Endothelial cell of umbilical vein (primary cell): ENCODE data around the gene FBLN2. TPM values are rescaled to one million over a fixed set of nuclear protein-coding genes. Genes with fewer than 3 reads are reported as not detected.

Experiments
- BruUV-seq: library from RNA; stranded (reverse); fragments of 400-500 nt; replicated peaks from 2 replicates; lab custom pipeline; 2021; lab: Mats Ljungman, UMichigan
- CTCF ChIA-PET: fragments of 300-600, 350-600 bp; sonication (Branson Sonifier 250); formaldehyde crosslinking; loops from one replicate; lab custom pipeline; 2021; ENCODE audit warnings: antibody characterized with exemption, inconsistent platforms; lab: Charles Lee
- POLR2A ChIA-PET: fragments of 300-600, 350-600 bp; sonication (Branson Sonifier 250); formaldehyde crosslinking; loops from one replicate; lab custom pipeline; 2021; ENCODE audit warnings: antibody characterized with exemption, inconsistent platforms; lab: Charles Lee
- DNase-seq: peaks from one replicate; pipeline ENCODE4 v3.0.0-alpha.2; 2011; ENCODE audit warnings: low read depth, low spot score
- FAIRE-seq: peaks from 2 replicates; lab custom pipeline; 2011; peaks lifted over from hg19 to GRCh38; lab: Jason Lieb, UNC
- H2AFZ ChIP-seq: 2 replicates; pipeline ENCODE4 v1.6.0; 2012; ENCODE audit warnings: low read depth, low read length, control low read depth, inconsistent platforms
- H3K27ac ChIP-seq: 2 replicates; pipeline ENCODE4 v1.5.1; 2011; ENCODE audit warnings: low read depth, mild to moderate bottlenecking, control low read depth, low read length, moderate library complexity; ENCODE audit not compliant: insufficient read depth
- H3K27me3 ChIP-seq, 2 experiments: 2 replicates each; pipeline versions ENCODE4 v1.6.0 to v1.6.1; 2011; ENCODE audit warnings: low read length in 2 of 2, mixed read lengths in 1 of 2; ENCODE audit not compliant: control insufficient read depth in 2 of 2, insufficient read depth in 2 of 2
- H3K36me3 ChIP-seq, 2 experiments: 2 replicates in 1 of 2; 3 replicates in 1 of 2; pipeline ENCODE4 v1.5.1; 2011; ENCODE audit warnings: low read length in 2 of 2, mild to moderate bottlenecking in 1 of 2, moderate library complexity in 1 of 2; ENCODE audit not compliant: control insufficient read depth in 2 of 2, insufficient read depth in 2 of 2; ENCODE audit errors: extremely low read depth in 1 of 2
- H3K4me1 ChIP-seq: 3 replicates; pipeline ENCODE4 v1.5.1; 2011; ENCODE audit warnings: mild to moderate bottlenecking, low read length; ENCODE audit not compliant: control insufficient read depth, insufficient read depth; ENCODE audit errors: extremely low read depth
- H3K4me2 ChIP-seq: 2 replicates; pipeline ENCODE4 v1.6.1; 2011; ENCODE audit warnings: low read length, control low read depth, mixed read lengths; ENCODE audit not compliant: insufficient read depth
- H3K4me3 ChIP-seq, 3 experiments: fragments of 200-600 bp in 1 of 3; sonication (generic), shearing (Covaris generic) in 1 of 3; replicated peaks in 1 of 3; 2 replicates each; pipeline ENCODE4 v1.5.1; 2011 to 2016; ENCODE audit warnings: control low read depth in 3 of 3, low read length in 3 of 3, mild to moderate bottlenecking in 2 of 3, inconsistent platforms in 1 of 3, low read depth in 1 of 3, moderate library complexity in 1 of 3; ENCODE audit not compliant: insufficient read depth in 1 of 3
- H3K79me2 ChIP-seq: 2 replicates; pipeline ENCODE4 v1.6.0; 2012; ENCODE audit warnings: low read length, inconsistent platforms; ENCODE audit not compliant: control insufficient read depth, insufficient read depth
- H3K9ac ChIP-seq: replicated peaks from 2 replicates; pipeline ENCODE3; 2011; ENCODE audit warnings: low read length, control low read depth; ENCODE audit not compliant: insufficient read depth; ENCODE audit errors: extremely low read depth
- H3K9me1 ChIP-seq: replicated peaks from 3 replicates; pipeline ENCODE4 v1.6.0; 2011; ENCODE audit warnings: mild to moderate bottlenecking, low read length; ENCODE audit not compliant: control insufficient read depth, insufficient read depth; ENCODE audit errors: extremely low read depth
- H3K9me3 ChIP-seq: replicated peaks from 2 replicates; pipeline ENCODE4 v1.5.1; 2012; ENCODE audit warnings: low read length, inconsistent platforms; ENCODE audit not compliant: control insufficient read depth, insufficient read depth
- H4K20me1 ChIP-seq: replicated peaks from 2 replicates; pipeline ENCODE3; 2011; ENCODE audit warnings: mild to moderate bottlenecking, low read length; ENCODE audit not compliant: control insufficient read depth, insufficient read depth; ENCODE audit errors: extremely low read depth
- CTCF ChIP-seq, 2 donors: IDR thresholded peaks; 1 replicate in 1 of 2; 2 replicates in 1 of 2; pipeline ENCODE4 v1.5.1; 2011; ENCODE audit warnings: low read length in 2 of 2, mild to moderate bottlenecking in 2 of 2, moderate library complexity in 2 of 2, control low read depth in 1 of 2, inconsistent platforms in 1 of 2, low read depth in 1 of 2; ENCODE audit not compliant: insufficient read depth in 1 of 2; ENCODE audit errors: extremely low read depth in 1 of 2
- EZH2 ChIP-seq: IDR thresholded peaks from 2 replicates; pipeline ENCODE4 v1.6.1; 2012; ENCODE audit warnings: borderline replicate concordance, low read depth, mild to moderate bottlenecking, moderate library complexity, low read length, inconsistent platforms; ENCODE audit not compliant: severe bottlenecking
- FOS ChIP-seq: IDR thresholded peaks from 2 replicates; pipeline ENCODE4 v1.6.1; 2011; ENCODE audit warnings: mild to moderate bottlenecking, low read length, moderate library complexity, borderline replicate concordance; ENCODE audit not compliant: insufficient read depth
- GATA2 ChIP-seq: IDR thresholded peaks from 2 replicates; pipeline ENCODE4 v1.7.0; 2011; ENCODE audit warnings: low read depth, mild to moderate bottlenecking, moderate library complexity, mixed read lengths, low read length; ENCODE audit not compliant: insufficient read length, insufficient read depth
- JUN ChIP-seq: IDR thresholded peaks from 2 replicates; pipeline ENCODE4 v1.6.1; 2011; ENCODE audit warnings: borderline replicate concordance, low read depth; ENCODE audit not compliant: insufficient read length, insufficient read depth
- MAX ChIP-seq: IDR thresholded peaks from 2 replicates; pipeline ENCODE4 v1.6.1; 2011; ENCODE audit not compliant: insufficient read depth, insufficient read length
- MYC ChIP-seq: IDR thresholded peaks from one replicate; pipeline ENCODE4 v1.6.1; 2011; ENCODE audit warnings: mild to moderate bottlenecking, low read depth, low read length
- POLR2A ChIP-seq: IDR thresholded peaks from 2 replicates; pipeline ENCODE4 v1.6.1; 2012; ENCODE audit warnings: low read depth, mild to moderate bottlenecking, control low read depth, low read length
- POLR2AphosphoS5 ChIP-seq: IDR thresholded peaks from 2 replicates; pipeline ENCODE4 v1.6.1; 2012; ENCODE audit warnings: low read depth, mild to moderate bottlenecking, control low read depth, low read length, moderate library complexity; ENCODE audit not compliant: insufficient read depth
- dilution Hi-C: fragments of 300-500 bp; cut with MboI; formaldehyde crosslinking; loops from one replicate; pipeline ENCODE4 v1.15.0; 2019; ENCODE audit warnings: low sequenced_read_pairs; ENCODE audit not compliant: extremely low pct_ligation_motif_present
- intact Hi-C: fragments of 100-400 bp; cut with micrococcal nuclease; formaldehyde crosslinking; loops from one replicate; pipeline ENCODE4 v1.10.0; 2022
- polyA plus RNA-seq, 4 experiments: library from polyadenylated mRNA; depleted of rRNA in 3 of 4; stranded (reverse) in 3 of 4; unstranded in 1 of 4; fragments of >200 nt; gene quantifications; 2 replicates each; pipeline versions ENCODE4 v1.2.1 to v1.2.3, GENCODE V29; 2011 to 2012; ENCODE audit warnings: missing spikeins in 1 of 4
- total RNA-seq: library from RNA; stranded (reverse); gene quantifications from 2 replicates; pipeline ENCODE4 v1.2.3, GENCODE V29; 2021

FBLN2 gene
- total and polyA plus RNA-seq, 2 donors (not counting 3 experiments of a cell fraction or from before 2014, with no cell fraction given): 1.4 to 1.9 TPM

GRCh38 chr3:13684350-13684749, 135.4 kb downstream of the FBLN2 start:
- Histone ChIP-seq H3K36me3 (no peaks in the 10 kb centered on the region), H3K4me2 (no peak overlapping the region), H3K4me1 (no peaks in the 10 kb centered on the region), H4K20me1 (no peaks in the 10 kb centered on the region), H2AFZ (no peak overlapping the region), H3K9me3 (no peaks in the 10 kb centered on the region), H3K27me3 (no peaks in the 10 kb centered on the region), H3K9me1 (no peaks in the 10 kb centered on the region), H3K79me2 (no peaks in the 10 kb centered on the region), H3K9ac (no peak overlapping the region), H3K27ac (no peak overlapping the region), H3K4me3 (no peak overlapping the region)
- ChIA-PET CTCF (no interaction called here), POLR2A (no interaction called here)
- dilution Hi-C loops (no loop called here), intact Hi-C loops (no loop called here)
- no peak for DNase-seq
- no TSS peak for BruUV-seq
- TF ChIP-seq EZH2 (no peak), POLR2A (no peak), GATA2 (no peak), MYC (no peak), MAX (no peak), CTCF (IDR thresholded peaks at IDR 0.05; ENCODE audit: extremely low read depth in 1 of 2, insufficient read depth in 1 of 2, low read depth in 1 of 2, low read length in 2 of 2) (no peak), FOS (no peak), JUN (no peak), POLR2AphosphoS5 (no peak)
- FAIRE-seq: no peak
